ENCODE data around the gene C2CD5. TPM values are rescaled to one million over a fixed set of nuclear protein-coding genes. Genes with fewer than 3 reads are reported as not detected.

C2CD5 gene
- total RNA-seq, 4 donors from 2014 or later, result 43.7 to 68.5 (median 46.8) TPM

DNA sequence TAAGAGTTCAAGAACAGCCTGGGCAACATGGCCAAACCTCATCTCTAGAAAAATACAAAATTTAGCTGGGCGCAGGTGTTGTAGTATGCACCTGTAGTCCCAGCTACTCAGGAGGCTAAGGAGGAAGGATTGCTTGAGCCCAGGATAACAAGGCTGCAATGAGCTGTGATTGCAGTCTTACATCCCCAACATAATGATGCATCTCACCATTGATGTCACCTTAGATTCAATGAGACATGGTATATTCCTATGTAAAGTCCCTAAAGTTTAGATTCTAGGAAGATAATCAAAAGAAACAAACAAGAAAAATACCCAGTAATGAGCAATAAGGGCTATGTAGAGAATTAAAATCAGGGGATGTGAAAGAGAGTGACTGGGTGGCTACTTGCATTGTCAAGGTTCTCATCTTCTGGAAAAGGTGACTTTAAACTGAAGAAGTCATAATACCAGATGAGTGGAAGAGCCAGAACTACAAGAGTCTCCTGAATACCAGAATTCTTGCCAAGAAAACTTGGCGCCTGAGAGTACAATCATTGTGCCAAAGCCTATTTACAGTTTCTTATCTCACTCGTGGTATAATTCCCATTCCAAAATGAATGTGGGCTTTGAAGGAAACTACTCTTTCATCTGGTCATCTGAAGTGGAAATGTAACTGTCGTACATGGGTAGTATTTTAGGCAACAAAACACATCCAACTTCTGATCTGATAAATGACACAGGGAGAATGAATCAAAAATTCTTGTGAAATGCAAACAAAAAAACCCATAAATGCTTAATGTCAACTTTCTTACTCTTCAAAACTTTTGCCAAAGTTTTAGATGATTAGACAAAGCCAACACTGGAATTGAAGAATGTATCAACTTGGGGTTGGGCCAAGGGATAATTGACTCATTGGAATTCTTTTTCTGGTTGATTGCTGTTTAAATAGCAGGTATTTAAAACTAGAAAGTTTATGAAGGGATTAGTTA, 128.7 kb downstream of the C2CD5 start:
- no peak overlapping the region for H3K4me3 ChIP-seq
- H3K27ac ChIP-seq, result no peak overlapping the region
- H3K9me3 ChIP-seq, result no peaks in the 10 kb centered on the region
- H3K36me3 ChIP-seq, result no peaks in the 10 kb centered on the region
- H3K27me3 ChIP-seq, result no peaks in the 10 kb centered on the region
- no peak for TF ChIP-seq CTCF (IDR thresholded peaks at IDR 0.05)
- DNase-seq, result no peak
- no peaks in the 10 kb centered on the region for H3K4me1 ChIP-seq

DNA sequence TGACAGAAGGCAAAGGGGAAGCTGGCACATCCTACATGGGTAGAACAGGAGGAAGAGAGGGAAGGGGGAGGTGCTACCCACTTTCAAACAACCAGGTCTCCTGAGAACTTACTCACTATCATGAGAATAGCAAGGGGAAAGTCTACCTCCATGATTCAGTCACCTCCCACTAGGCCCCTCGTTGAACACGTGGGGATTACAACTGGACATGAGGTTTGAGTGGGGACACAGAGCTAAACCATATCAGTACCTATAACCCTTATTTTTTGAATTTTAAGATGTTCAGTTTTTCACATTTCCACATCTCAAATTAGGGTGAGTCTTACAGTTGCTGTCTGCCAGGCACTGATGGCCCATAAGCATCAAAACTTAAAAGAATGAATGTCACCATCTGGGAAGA, 129.6 kb downstream of the C2CD5 start:
- H3K27me3 ChIP-seq, result no peaks in the 10 kb centered on the region
- TF ChIP-seq POLR2A (IDR thresholded peaks at IDR 0.05) (no peak), CTCF (IDR thresholded peaks at IDR 0.05) (no peak)
- no peaks in the 10 kb centered on the region for H3K36me3 ChIP-seq
- no peak overlapping the region for H3K27ac ChIP-seq
- no peaks in the 10 kb centered on the region for H3K4me1 ChIP-seq
- DNase-seq, result no peak
- H3K9me3 ChIP-seq, result no peaks in the 10 kb centered on the region
- H3K4me3 ChIP-seq, result no peak overlapping the region

- no peak for DNase-seq
- TF ChIP-seq CTCF (IDR thresholded peaks at IDR 0.05) (no peak), POLR2A (IDR thresholded peaks at IDR 0.05) (no peak)
- Histone ChIP-seq H3K27ac (no peak overlapping the region), H3K36me3 (no peaks in the 10 kb centered on the region), H3K4me3 (no peak overlapping the region), H3K4me1 (no peaks in the 10 kb centered on the region), H3K9me3 (no peaks in the 10 kb centered on the region), H3K27me3 (no peaks in the 10 kb centered on the region)
Measured at GRCh38 chr12:22413592-22413991, 130.8 kb downstream of the C2CD5 start.

DNA sequence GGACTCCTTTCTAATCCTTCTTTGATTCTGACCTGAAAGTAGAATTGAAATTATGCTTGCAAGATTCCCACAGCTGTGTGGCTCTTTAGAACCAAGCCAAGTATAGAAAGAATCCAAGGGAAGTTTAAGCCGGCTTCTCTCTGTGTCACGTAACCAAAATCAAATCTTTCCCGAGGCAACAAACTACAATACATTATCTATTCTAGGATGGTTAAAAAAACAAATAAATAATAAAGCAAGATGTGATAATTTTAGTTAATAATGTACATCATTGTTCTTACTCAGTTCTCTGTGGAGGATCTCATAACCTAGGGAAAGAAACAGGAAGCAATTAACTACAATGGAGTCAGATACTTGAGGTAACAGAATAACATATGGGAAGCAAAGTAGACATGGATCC, 131.8 kb downstream of the C2CD5 start:
- TF ChIP-seq POLR2A (IDR thresholded peaks at IDR 0.05) (no peak), CTCF (IDR thresholded peaks at IDR 0.05) (no peak)
- no peak for DNase-seq
- Histone ChIP-seq H3K27ac (no peak overlapping the region), H3K9me3 (no peaks in the 10 kb centered on the region), H3K36me3 (no peaks in the 10 kb centered on the region), H3K4me1 (no peaks in the 10 kb centered on the region), H3K27me3 (no peaks in the 10 kb centered on the region), H3K4me3 (no peak overlapping the region)

- Histone ChIP-seq H3K36me3 (no peaks in the 10 kb centered on the region), H3K27ac (no peak overlapping the region), H3K4me3 (no peak overlapping the region), H3K4me1 (no peaks in the 10 kb centered on the region), H3K9me3 (no peaks in the 10 kb centered on the region), H3K27me3 (no peaks in the 10 kb centered on the region)
- TF ChIP-seq CTCF (IDR thresholded peaks at IDR 0.05) (no peak), POLR2A (IDR thresholded peaks at IDR 0.05) (no peak)
- DNase-seq, result no peak
Measured at GRCh38 chr12:22410486-22410885, 133.9 kb downstream of the C2CD5 start.
